ENCODE results near the gene GPR107.

The GPR107 gene

GRCh38 chr9:130186839-130187522 is 133.3 kb downstream of the GPR107 start:
- DNase-seq (ENCODE audit: low read depth), result no peak
- no peak for TF ChIP-seq CTCF (IDR thresholded peaks at IDR 0.05; ENCODE audit: low read depth, low read length, missing control alignments)
- no peak overlapping the region for H3K4me3 ChIP-seq (ENCODE audit: low read depth, low read length)

- DNase-seq (ENCODE audit: low read depth), result no peak
- no peak for TF ChIP-seq CTCF (IDR thresholded peaks at IDR 0.05; ENCODE audit: low read depth, low read length, missing control alignments)
- no peak overlapping the region for H3K4me3 ChIP-seq (ENCODE audit: low read depth, low read length)
These were observed 133.8 kb downstream of the GPR107 start for GRCh38 chr9:130187523-130187846.

GRCh38 chr9:130188860-130189481 is 135.3 kb downstream of the GPR107 start:
- TF ChIP-seq CTCF (IDR thresholded peaks at IDR 0.05; ENCODE audit: low read depth, low read length, missing control alignments), result no peak
- DNase-seq (ENCODE audit: low read depth), result no peak
- H3K4me3 ChIP-seq (ENCODE audit: low read depth, low read length), result no peak overlapping the region

All from GM12864 (cell line).